ENCODE data around the gene HNRNPUL1. TPM values are rescaled to one million over a fixed set of nuclear protein-coding genes. Genes with fewer than 3 reads are reported as not detected.

The HNRNPUL1 gene
- polyA plus RNA-seq, 1 donor (not counting 4 experiments of a cell fraction or from before 2014, with no cell fraction given), result 48.3 TPM

GRCh38 chr19:41241859-41242258 lies 22.3 kb upstream of the HNRNPUL1 start:
- Histone ChIP-seq H3K27ac (ENCODE audit: control insufficient read depth, insufficient read depth, low read length) (no peak overlapping the region), H3K36me3 (ENCODE audit: control insufficient read depth in 2 of 2, extremely low read depth in 1 of 2, insufficient read depth in 2 of 2, low read length in 2 of 2) (peaks cover 9 to 19% of the 10 kb centered on the region in 2 experiments), H2AFZ (ENCODE audit: control insufficient read depth, low read length) (no peak overlapping the region), H4K20me1 (ENCODE audit: control insufficient read depth, extremely low read depth, insufficient read depth, low read length) (no peaks in the 10 kb centered on the region), H3K27me3 (ENCODE audit: control insufficient read depth, extremely low read depth, insufficient read depth, low read length) (no peaks in the 10 kb centered on the region), H3K9me3 (ENCODE audit: control insufficient read depth, low read depth, low read length) (no peaks in the 10 kb centered on the region), H3K4me2 (ENCODE audit: control insufficient read depth, extremely low read depth, insufficient read depth, low read depth, low read length) (no peak overlapping the region), H3K4me3 (ENCODE audit: control insufficient read depth in 2 of 3, extremely low read depth in 1 of 3, insufficient read depth in 2 of 3, low read depth in 1 of 3, low read length in 3 of 3) (no peak overlapping the region), H3K9me1 (ENCODE audit: control insufficient read depth, extremely low read depth, insufficient read depth, low read length) (no peaks in the 10 kb centered on the region), H3K79me2 (ENCODE audit: control insufficient read depth, insufficient read depth, low read length) (no peaks in the 10 kb centered on the region), H3K9ac (ENCODE audit: control insufficient read depth, extremely low read depth, insufficient read depth, low read length) (no peak overlapping the region), H3K4me1 (ENCODE audit: control insufficient read depth, extremely low read depth, insufficient read depth, low read length) (no peaks in the 10 kb centered on the region)
- dilution Hi-C loops (cut with MboI; ENCODE audit: extremely low pct_ligation_motif_present, low sequenced_read_pairs), result no loop called here
- TF ChIP-seq EZH2 (IDR thresholded peaks at IDR 0.05; ENCODE audit: low read length), result no peak
- no peak for TF ChIP-seq CTCF (optimal IDR thresholded peaks at IDR 0.05 in 1 of 3, IDR thresholded peaks at IDR 0.05 in 1 of 3, conservative IDR thresholded peaks at IDR 0.05 in 1 of 3; ENCODE audit: extremely low read depth in 1 of 3, insufficient read depth in 2 of 3, low read length in 3 of 3)
- no peak for DNase-seq (ENCODE audit: low read depth, low spot score)
- no peak for FAIRE-seq

DNA sequence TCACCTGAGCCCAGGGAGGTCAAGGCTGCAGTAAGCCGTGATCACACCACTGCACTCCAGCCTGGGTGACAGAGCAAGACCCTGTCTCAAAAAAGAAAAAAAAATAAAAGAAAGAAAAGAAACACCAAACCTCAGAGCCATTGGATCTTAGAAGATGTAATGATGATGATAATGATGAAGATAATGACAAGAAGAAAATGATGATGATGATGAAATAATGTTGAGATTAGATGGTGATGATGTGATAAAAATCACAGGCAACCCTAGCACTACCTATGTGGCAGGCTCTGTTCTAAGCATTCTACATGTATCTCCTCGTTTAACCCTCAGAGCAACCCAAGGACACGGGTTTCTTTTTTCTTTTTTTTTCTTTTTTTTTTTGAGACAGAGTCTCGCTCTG lies 20.1 kb upstream of the HNRNPUL1 start:
- peaks cover 13 to 30% of the 10 kb centered on the region in 2 experiments for H3K36me3 ChIP-seq (ENCODE audit: control insufficient read depth in 2 of 2, extremely low read depth in 1 of 2, insufficient read depth in 2 of 2, low read length in 2 of 2)

More for the DNA sequence above, 20.1 kb upstream of the HNRNPUL1 start:
- no peak for FAIRE-seq
- TF ChIP-seq CTCF (optimal IDR thresholded peaks at IDR 0.05 in 1 of 3, IDR thresholded peaks at IDR 0.05 in 1 of 3, conservative IDR thresholded peaks at IDR 0.05 in 1 of 3; ENCODE audit: extremely low read depth in 1 of 3, insufficient read depth in 2 of 3, low read length in 3 of 3) (no peak), EZH2 (IDR thresholded peaks at IDR 0.05; ENCODE audit: low read length) (no peak)
- H2AFZ ChIP-seq (ENCODE audit: control insufficient read depth, low read length), result no peak overlapping the region
- no peaks in the 10 kb centered on the region for H4K20me1 ChIP-seq (ENCODE audit: control insufficient read depth, extremely low read depth, insufficient read depth, low read length)
- no peaks in the 10 kb centered on the region for H3K27me3 ChIP-seq (ENCODE audit: control insufficient read depth, extremely low read depth, insufficient read depth, low read length)
- no peaks in the 10 kb centered on the region for H3K79me2 ChIP-seq (ENCODE audit: control insufficient read depth, insufficient read depth, low read length)
- no peak overlapping the region for H3K27ac ChIP-seq (ENCODE audit: control insufficient read depth, insufficient read depth, low read length)
- H3K9me1 ChIP-seq (ENCODE audit: control insufficient read depth, extremely low read depth, insufficient read depth, low read length), result no peaks in the 10 kb centered on the region
- H3K4me3 ChIP-seq (ENCODE audit: control insufficient read depth in 2 of 3, extremely low read depth in 1 of 3, insufficient read depth in 2 of 3, low read depth in 1 of 3, low read length in 3 of 3), result no peak overlapping the region
- no peak overlapping the region for H3K4me2 ChIP-seq (ENCODE audit: control insufficient read depth, extremely low read depth, insufficient read depth, low read depth, low read length)
- no peak overlapping the region for H3K9ac ChIP-seq (ENCODE audit: control insufficient read depth, extremely low read depth, insufficient read depth, low read length)
- no peaks in the 10 kb centered on the region for H3K9me3 ChIP-seq (ENCODE audit: control insufficient read depth, low read depth, low read length)
- DNase-seq (ENCODE audit: low read depth, low spot score), result no peak
- H3K4me1 ChIP-seq (ENCODE audit: control insufficient read depth, extremely low read depth, insufficient read depth, low read length), result no peaks in the 10 kb centered on the region
- dilution Hi-C loops (cut with MboI; ENCODE audit: extremely low pct_ligation_motif_present, low sequenced_read_pairs), result no loop called here
